DOHH2 (cell line): ENCODE results near the gene OPRL1.

Experiments
- EZH2phosphoT487 ChIP-seq: fragments of 200-600 bp; sonication (generic); IDR thresholded peaks from 2 replicates; pipeline ENCODE4 v1.6.1; 2017; ENCODE audit warnings: borderline replicate concordance, mild to moderate bottlenecking, antibody characterized with exemption, low read length, moderate library complexity, mixed read lengths
- TF ChIP-seq, protein P1 (sequence below): fragments of 200-600 bp; sonication (generic); IDR thresholded peaks from one replicate; pipeline ENCODE4 v1.5.1; 2014; ENCODE audit warnings: antibody characterized with exemption, mild to moderate bottlenecking, low read depth, low read length; ENCODE audit not compliant: poor library complexity, severe bottlenecking

DNA sequence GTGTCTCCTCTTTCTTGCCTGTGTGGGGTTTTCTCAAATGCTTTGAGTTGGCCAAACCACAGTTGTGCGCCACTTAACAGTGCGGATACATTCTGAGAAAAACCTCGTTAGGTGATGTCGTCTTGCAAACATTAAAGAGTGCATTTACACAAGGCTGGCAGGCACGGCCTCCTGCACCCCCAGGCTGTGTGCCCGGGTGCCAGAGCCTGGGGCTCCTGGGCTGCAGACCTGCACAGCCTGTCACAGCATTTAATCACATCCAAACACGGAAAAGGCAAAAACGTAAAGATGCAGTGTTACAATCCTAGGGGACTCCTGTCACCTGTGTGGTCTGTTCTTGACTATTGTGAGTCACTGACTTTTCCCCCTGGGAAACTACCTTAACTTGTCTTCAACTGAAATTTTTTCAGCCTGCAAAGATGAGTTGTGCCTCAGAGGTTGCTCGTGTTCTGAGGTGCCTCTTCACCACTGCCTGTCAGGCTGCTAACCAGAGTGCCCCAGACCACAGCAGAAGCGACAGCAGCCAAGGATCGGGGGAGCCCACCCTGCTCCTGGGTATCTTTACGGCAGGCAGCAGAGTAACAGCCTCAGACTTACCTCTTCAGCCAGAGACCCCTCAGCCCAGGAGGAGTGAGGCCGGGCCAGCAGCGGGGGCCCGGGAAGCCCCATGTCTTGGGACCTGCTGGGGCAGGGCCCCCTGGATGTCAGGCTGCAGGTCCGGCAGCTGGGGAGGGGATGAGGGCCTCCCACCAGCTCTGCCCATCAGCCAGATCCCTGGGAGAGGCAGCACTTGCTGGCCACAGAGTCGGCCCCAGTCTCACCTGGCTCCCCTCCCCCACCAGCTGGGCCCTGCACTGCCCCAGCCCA lies 44.6 kb upstream of the OPRL1 start:
- TF ChIP-seq, protein P1, sequence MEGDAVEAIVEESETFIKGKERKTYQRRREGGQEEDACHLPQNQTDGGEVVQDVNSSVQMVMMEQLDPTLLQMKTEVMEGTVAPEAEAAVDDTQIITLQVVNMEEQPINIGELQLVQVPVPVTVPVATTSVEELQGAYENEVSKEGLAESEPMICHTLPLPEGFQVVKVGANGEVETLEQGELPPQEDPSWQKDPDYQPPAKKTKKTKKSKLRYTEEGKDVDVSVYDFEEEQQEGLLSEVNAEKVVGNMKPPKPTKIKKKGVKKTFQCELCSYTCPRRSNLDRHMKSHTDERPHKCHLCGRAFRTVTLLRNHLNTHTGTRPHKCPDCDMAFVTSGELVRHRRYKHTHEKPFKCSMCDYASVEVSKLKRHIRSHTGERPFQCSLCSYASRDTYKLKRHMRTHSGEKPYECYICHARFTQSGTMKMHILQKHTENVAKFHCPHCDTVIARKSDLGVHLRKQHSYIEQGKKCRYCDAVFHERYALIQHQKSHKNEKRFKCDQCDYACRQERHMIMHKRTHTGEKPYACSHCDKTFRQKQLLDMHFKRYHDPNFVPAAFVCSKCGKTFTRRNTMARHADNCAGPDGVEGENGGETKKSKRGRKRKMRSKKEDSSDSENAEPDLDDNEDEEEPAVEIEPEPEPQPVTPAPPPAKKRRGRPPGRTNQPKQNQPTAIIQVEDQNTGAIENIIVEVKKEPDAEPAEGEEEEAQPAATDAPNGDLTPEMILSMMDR = no peak
- TF ChIP-seq EZH2phosphoT487 = no peak
